GM10847 (cell line): ENCODE results near the gene ADCY2.

Source experiments
- POLR2A ChIP-seq: IDR thresholded peaks from 2 replicates; pipeline ENCODE4 v1.6.1; 2011; ENCODE audit not compliant: insufficient read length; ENCODE audit errors: extremely low read depth

The ADCY2 gene

DNA sequence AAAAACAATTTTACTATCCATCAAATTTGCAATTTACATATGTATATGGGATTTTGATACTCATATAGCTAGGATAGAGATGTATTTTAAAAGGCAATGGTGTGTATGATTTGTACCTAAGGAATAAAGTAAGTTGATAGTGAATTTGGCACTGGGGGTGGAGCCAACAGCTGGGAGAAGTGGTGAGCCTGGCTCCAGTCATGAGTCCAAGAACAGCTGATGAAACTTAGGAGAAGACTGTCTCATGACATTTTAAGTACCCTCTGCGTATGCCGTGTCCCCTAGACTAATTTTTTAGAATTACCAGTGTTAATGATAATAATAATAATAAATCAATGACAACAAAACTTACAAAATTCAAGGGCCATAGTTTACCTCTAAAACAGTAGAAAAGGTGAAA lies 181.4 kb downstream of the ADCY2 start:
- no peak for TF ChIP-seq POLR2A

DNA sequence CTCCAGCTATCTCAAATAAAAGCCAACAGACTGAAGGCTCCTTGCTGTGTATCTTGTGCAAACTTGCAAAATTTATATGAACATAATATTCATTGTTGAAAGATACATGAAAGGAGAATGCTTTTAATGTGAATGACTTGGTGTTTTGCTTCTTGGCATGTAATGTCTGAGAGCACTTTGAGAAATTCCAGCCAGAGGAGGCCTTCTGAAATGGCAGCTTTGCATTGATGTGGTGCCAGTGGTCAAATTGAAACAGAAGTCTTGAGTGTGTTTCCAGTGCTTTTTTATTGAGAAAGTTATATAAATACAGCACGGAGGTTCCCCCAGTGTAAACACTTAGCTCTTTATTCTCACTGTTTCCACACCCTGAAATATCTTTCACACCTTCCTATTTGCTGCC lies 182.1 kb downstream of the ADCY2 start:
- no peak for TF ChIP-seq POLR2A

- TF ChIP-seq POLR2A = no peak
Observed at GRCh38 chr5:7584749-7585148, 188.8 kb downstream of the ADCY2 start.

DNA sequence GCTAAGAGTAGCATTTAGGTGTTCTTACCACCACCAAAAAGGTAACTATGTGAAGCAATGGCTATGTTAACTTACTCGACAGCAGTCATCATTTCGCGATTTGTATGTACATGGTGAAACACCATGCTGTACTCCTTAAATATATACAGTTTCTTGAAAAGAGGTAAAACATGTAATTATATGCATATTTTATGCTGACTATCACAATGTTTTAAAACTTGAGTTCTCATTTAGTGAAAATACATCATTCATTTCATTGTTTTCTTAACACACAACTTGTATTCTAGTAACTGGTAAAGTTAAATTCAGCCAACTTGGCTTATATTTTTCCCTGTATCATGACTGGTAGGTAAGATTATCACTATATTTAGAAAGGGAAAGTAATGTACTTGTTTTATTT lies 189.9 kb downstream of the ADCY2 start:
- TF ChIP-seq POLR2A = no peak

- no peak for TF ChIP-seq POLR2A
Observed at GRCh38 chr5:7586480-7586879, 190.5 kb downstream of the ADCY2 start.

DNA sequence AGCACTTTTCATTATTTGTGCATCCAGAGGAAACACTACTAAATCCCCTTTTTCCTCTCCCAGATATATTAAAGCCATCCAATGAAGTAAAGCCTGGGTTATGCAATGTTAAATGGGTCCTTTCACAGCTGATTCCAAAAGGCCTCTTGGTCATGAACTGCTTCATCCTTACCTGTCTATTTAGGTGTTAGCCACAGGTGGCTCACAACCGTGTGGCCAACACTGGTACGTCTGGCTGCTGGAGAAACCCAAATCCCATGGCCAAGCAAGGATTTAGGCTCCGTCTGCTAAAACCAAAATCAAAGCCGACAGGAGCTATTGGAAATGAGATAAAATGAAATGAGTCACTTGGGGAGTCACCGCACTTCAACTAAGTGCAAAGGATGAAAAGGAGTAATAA lies 193.9 kb downstream of the ADCY2 start:
- no peak for TF ChIP-seq POLR2A

- no peak for TF ChIP-seq POLR2A
Observed at GRCh38 chr5:7592910-7593309, 197.0 kb downstream of the ADCY2 start.

DNA sequence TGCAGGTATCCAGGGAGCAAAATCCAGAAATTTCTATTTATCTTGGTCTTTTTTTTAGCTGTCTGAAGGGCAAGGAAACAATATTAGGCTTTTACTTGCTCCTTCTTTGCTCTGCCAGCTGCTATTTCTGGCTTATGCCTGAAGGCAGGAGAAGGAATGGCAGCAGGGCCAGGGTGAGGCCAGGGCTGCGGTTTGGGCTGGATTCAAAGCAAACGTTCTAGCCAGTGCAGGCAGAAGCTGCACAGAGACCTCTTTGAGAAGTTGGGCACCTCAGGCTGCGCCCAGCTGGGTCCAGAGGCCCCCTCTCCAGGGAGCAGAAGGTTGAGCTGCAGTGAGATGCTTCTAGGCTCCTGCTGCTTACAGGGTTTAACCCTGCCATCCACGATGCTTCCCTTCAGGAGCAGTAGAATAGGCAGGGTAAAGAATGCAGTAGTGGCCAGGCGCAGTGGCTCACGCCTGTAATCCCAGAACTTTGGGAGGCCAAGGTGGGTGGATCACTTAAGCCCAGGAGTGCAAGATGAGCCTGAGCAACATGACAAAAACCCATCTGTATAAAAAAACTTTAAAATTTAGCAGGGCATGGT lies 201.2 kb downstream of the ADCY2 start:
- TF ChIP-seq POLR2A = no peak

DNA sequence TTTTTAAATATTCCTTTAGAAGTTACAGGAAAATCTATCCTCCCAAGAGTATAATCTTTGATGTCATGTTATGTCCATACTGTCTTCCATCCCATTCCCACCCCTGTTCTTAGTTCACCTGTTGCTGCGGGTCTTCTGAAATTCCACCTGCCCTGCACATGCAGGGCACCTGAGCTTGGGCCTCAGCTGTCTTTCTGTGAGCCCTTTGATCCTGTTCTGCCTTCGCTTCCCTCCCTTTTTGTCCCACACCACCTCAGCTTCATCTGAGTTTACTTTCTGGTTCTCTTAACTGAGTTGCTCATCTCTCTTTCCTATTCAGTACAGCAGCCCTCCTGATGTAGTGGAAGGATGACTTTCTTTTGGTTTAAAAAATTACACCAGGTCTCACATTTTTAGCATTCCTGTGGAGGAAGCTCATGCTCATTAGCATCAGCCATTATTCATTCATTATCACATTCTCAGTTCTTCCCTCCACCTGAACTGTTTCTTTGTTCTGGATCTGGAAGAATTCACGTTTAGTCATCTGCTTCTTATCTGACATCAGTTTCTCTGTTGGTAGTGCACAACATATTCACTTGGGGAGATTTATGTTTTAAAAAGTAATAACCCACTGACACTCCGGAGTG lies 211.0 kb downstream of the ADCY2 start:
- TF ChIP-seq POLR2A = no peak

- TF ChIP-seq POLR2A = no peak
Observed at GRCh38 chr5:7608772-7609171, 212.8 kb downstream of the ADCY2 start.

- TF ChIP-seq POLR2A = no peak
Observed at GRCh38 chr5:7609726-7610125, 213.8 kb downstream of the ADCY2 start.

- no peak for TF ChIP-seq POLR2A
Observed at GRCh38 chr5:7610531-7611177, 214.7 kb downstream of the ADCY2 start.

GRCh38 chr5:7611518-7611917 lies 215.6 kb downstream of the ADCY2 start:
- TF ChIP-seq POLR2A = no peak

DNA sequence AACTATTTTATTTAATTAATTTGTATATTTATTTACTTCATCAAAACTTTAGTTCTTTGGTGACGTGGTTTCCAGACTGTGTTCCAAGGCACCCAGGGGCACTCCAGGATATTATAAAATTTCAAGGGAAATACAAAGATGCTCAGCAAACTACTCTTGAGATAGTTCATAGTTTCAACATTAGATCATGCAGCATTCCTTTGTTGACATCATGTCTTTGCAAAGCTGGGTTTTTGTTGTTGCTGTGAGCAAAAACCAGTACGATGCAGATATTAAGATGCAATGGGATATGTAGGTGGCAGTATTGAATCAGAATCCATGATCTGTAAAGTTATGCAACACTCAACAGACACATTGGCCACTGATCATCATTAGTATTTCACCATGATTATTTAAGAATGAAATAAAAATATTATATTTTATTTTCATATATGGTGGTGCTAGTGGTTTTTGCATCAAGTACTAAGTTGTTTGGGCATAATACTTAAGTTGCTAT lies 219.7 kb downstream of the ADCY2 start:
- no peak for TF ChIP-seq POLR2A

DNA sequence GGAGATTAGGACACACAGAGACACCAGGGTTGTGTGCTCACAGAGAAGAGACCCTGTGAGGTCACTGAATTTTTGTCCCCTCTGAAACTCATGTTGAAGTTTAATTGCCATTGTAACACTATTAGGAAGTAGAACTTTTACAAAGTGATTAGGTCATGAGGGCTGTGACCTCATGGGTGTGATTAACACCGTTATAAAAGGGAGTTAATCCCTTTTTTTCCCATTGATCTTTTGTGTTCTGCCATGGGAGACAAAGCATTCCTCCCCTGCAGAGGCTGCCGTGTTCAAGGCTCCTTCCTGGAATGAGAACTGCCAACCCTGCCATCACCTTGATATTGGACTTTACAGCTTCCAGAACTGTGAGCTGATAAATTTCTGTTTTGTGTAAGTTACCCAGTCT lies 221.0 kb downstream of the ADCY2 start:
- TF ChIP-seq POLR2A = no peak

- no peak for TF ChIP-seq POLR2A
Observed at GRCh38 chr5:7622498-7622897, 226.6 kb downstream of the ADCY2 start.

- TF ChIP-seq POLR2A = no peak
Observed at GRCh38 chr5:7625740-7626139, 229.8 kb downstream of the ADCY2 start.

GRCh38 chr5:7628248-7628647 lies 232.3 kb downstream of the ADCY2 start:
- no peak for TF ChIP-seq POLR2A
